ENCODE results near the gene NFASC. TPM values are rescaled to one million over a fixed set of nuclear protein-coding genes. Genes with fewer than 3 reads are reported as not detected.

The NFASC gene
- total and polyA plus RNA-seq, 12 donors: 1.9 to 24.1 (median 9.2) TPM

DNA sequence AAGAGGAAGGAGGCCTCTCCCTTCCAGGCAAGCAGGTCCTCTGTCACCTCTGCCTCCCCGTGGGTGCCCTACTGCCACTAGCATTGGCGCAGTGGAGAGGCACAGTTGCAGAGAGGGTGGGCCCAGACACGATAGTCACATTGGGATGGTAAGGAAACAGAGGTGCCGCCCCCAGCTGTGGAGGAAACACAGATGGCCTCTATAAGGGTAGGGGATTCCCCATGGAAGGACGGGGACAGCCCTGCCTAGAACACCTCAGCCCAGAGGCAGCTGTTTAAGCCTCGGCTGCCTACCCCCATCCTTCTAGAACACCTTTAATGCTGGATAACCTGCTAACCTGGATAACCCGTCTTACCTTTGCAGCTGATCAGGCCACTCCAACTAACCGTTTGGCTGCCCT is 106.7 kb downstream of the NFASC start:
- intact Hi-C loops (cut with DNase I): loop anchor here in 4 of 10 donors (5.0 to 10.0 kb wide), 6 partner anchors 80 to 280 kb away; no protein-coding TSS in a partner anchor
- peaks cover 0 to 29% (median 0%) of the 10 kb centered on the region in 9 donors for H3K4me1 ChIP-seq
- TF ChIP-seq, protein P1, sequence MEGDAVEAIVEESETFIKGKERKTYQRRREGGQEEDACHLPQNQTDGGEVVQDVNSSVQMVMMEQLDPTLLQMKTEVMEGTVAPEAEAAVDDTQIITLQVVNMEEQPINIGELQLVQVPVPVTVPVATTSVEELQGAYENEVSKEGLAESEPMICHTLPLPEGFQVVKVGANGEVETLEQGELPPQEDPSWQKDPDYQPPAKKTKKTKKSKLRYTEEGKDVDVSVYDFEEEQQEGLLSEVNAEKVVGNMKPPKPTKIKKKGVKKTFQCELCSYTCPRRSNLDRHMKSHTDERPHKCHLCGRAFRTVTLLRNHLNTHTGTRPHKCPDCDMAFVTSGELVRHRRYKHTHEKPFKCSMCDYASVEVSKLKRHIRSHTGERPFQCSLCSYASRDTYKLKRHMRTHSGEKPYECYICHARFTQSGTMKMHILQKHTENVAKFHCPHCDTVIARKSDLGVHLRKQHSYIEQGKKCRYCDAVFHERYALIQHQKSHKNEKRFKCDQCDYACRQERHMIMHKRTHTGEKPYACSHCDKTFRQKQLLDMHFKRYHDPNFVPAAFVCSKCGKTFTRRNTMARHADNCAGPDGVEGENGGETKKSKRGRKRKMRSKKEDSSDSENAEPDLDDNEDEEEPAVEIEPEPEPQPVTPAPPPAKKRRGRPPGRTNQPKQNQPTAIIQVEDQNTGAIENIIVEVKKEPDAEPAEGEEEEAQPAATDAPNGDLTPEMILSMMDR (IDR thresholded peaks at IDR 0.05): no peak
- ATAC-seq (no peak), DNase-seq (no peak)
- H3K9me3 ChIP-seq: no peaks in the 10 kb centered on the region
- H3K4me3 ChIP-seq: no peak overlapping the region
- peaks cover 0 to 67% (median 0%) of the 10 kb centered on the region in 9 donors for H3K36me3 ChIP-seq
- WGBS, 2 donors: 80 to 87% methylated on average over 8 of the region's 8 CpGs
- H3K27me3 ChIP-seq: peaks cover 0 to 10% (median 0%) of the 10 kb centered on the region in 7 donors
- H3K27ac ChIP-seq: no peak overlapping the region

- DNase-seq: no peak
- Histone ChIP-seq H3K27ac (no peak overlapping the region), H3K4me1 (peaks cover 0 to 31% (median 0%) of the 10 kb centered on the region in 9 donors), H3K9me3 (no peaks in the 10 kb centered on the region), H3K27me3 (peaks cover 0 to 20% (median 0%) of the 10 kb centered on the region in 7 donors), H3K4me3 (no peak overlapping the region), H3K36me3 (peaks cover 0 to 57% (median 0%) of the 10 kb centered on the region in 9 donors)
- intact Hi-C loops (cut with DNase I): loop anchor here in 4 of 10 donors (5.0 to 10.0 kb wide), 6 partner anchors 79 to 279 kb away; no protein-coding TSS in a partner anchor
- ATAC-seq: no peak
- WGBS, 2 donors: 91 to 93% methylated on average over 14 of the region's 14 CpGs
- TF ChIP-seq, protein P1 (IDR thresholded peaks at IDR 0.05): no peak
Observed at GRCh38 chr1:204978782-204979181, 108.1 kb downstream of the NFASC start.

- WGBS, 2 donors: 94 to 96% methylated on average over 18 of the region's 18 CpGs
- Histone ChIP-seq H3K4me3 (no peak overlapping the region), H3K9me3 (no peaks in the 10 kb centered on the region), H3K27ac (no peak overlapping the region), H3K4me1 (peaks cover 0 to 31% (median 0%) of the 10 kb centered on the region in 9 donors), H3K27me3 (peaks cover 0 to 20% (median 0%) of the 10 kb centered on the region in 7 donors), H3K36me3 (peaks cover 0 to 54% (median 0%) of the 10 kb centered on the region in 9 donors)
- intact Hi-C loops (cut with DNase I): loop anchor here in 4 of 10 donors (5.0 to 10.0 kb wide), 6 partner anchors 78 to 278 kb away; no protein-coding TSS in a partner anchor
- no peak for DNase-seq
- no peak for ATAC-seq
- TF ChIP-seq, protein P1 (IDR thresholded peaks at IDR 0.05): no peak
Observed at GRCh38 chr1:204979306-204979705, 108.6 kb downstream of the NFASC start.

- peaks cover 0 to 53% (median 0%) of the 10 kb centered on the region in 9 donors for H3K36me3 ChIP-seq
- H3K27ac ChIP-seq: peak overlapping the region in 3 of 10 donors; percentile 2 to 53 (median 35)
Observed at GRCh38 chr1:204979891-204980649, 109.4 kb downstream of the NFASC start.

More at GRCh38 chr1:204979891-204980649, 109.4 kb downstream of the NFASC start:
- intact Hi-C loops (cut with DNase I): loop anchor here in 6 of 10 donors (5.0 to 10.0 kb wide), 6 partner anchors 77 to 277 kb away; no protein-coding TSS in a partner anchor
- ATAC-seq (no peak), DNase-seq (no peak)
- TF ChIP-seq, protein P1 (IDR thresholded peaks at IDR 0.05): no peak
- H3K4me1 ChIP-seq: peaks cover 0 to 31% (median 0%) of the 10 kb centered on the region in 9 donors
- H3K9me3 ChIP-seq: no peaks in the 10 kb centered on the region
- no peak overlapping the region for H3K4me3 ChIP-seq
- peaks cover 0 to 18% (median 0%) of the 10 kb centered on the region in 7 donors for H3K27me3 ChIP-seq
- WGBS, 2 donors: 92 to 94% methylated on average over 10 of the region's 10 CpGs
